H9 (cell line): ENCODE results near the gene ETV6. TPM values are rescaled to one million over a fixed set of nuclear protein-coding genes. Genes with fewer than 3 reads are reported as not detected.

Source experiments
- DNase-seq: peaks from one replicate; pipeline ENCODE4 v3.0.0-alpha.2; 2017
- H2AFZ ChIP-seq: one replicate; pipeline ENCODE4 v1.6.1; 2013; ENCODE audit warnings: mild to moderate bottlenecking, low read length, control low read depth, moderate library complexity
- H2AK5ac ChIP-seq: 2 replicates; pipeline ENCODE4 v1.6.1; 2013; ENCODE audit warnings: low read length, control low read depth, mixed read lengths; ENCODE audit not compliant: insufficient read length
- H2BK120ac ChIP-seq: one replicate; pipeline ENCODE4 v1.6.1; 2013; ENCODE audit warnings: low read depth, mild to moderate bottlenecking, low read length, control low read depth, inconsistent platforms; ENCODE audit not compliant: poor library complexity, severe bottlenecking
- H2BK12ac ChIP-seq: 2 replicates; pipeline ENCODE4 v1.6.1; 2013; ENCODE audit warnings: low read length, control low read depth, mixed read lengths, low read depth; ENCODE audit not compliant: insufficient read length
- H2BK15ac ChIP-seq: 2 replicates; pipeline ENCODE4 v1.6.1; 2013; ENCODE audit warnings: low read depth, low read length, control low read depth
- H2BK20ac ChIP-seq: one replicate; pipeline ENCODE4 v1.6.1; 2013; ENCODE audit warnings: low read depth, mild to moderate bottlenecking, low read length, control low read depth, inconsistent platforms; ENCODE audit not compliant: poor library complexity, severe bottlenecking
- H2BK5ac ChIP-seq: 2 replicates; pipeline ENCODE4 v1.6.1; 2013; ENCODE audit warnings: low read length, control low read depth, mixed read lengths; ENCODE audit not compliant: insufficient read length
- H3K14ac ChIP-seq: 2 replicates; pipeline ENCODE4 v1.6.1; 2013; ENCODE audit warnings: low read length, control low read depth; ENCODE audit not compliant: insufficient read depth
- H3K18ac ChIP-seq: 2 replicates; pipeline ENCODE4 v1.6.1; 2013; ENCODE audit warnings: low read depth, mild to moderate bottlenecking, mixed read lengths, low read length, control low read depth; ENCODE audit not compliant: insufficient read length
- H3K23ac ChIP-seq: 2 replicates; pipeline ENCODE4 v1.6.1; 2013; ENCODE audit warnings: low read length, control low read depth, mixed read lengths, low read depth; ENCODE audit not compliant: insufficient read length
- H3K23me2 ChIP-seq: 2 replicates; pipeline ENCODE4 v1.6.1; 2013; ENCODE audit warnings: low read depth, mild to moderate bottlenecking, mixed read lengths, low read length, control low read depth; ENCODE audit not compliant: insufficient read length, poor library complexity, severe bottlenecking
- H3K27ac ChIP-seq: 2 replicates; pipeline ENCODE4 v1.5.1; 2013; ENCODE audit warnings: low read length, control low read depth, mixed read lengths, low read depth; ENCODE audit not compliant: insufficient read length
- H3K27me3 ChIP-seq: 2 replicates; pipeline ENCODE4 v1.6.1; 2013; ENCODE audit warnings: low read length, control low read depth, inconsistent platforms; ENCODE audit not compliant: insufficient read depth
- H3K4ac ChIP-seq: 2 replicates; pipeline ENCODE4 v1.6.1; 2013; ENCODE audit warnings: low read depth, mild to moderate bottlenecking, control low read depth, inconsistent platforms, low read length, moderate library complexity
- H3K4me1 ChIP-seq: 2 replicates; pipeline ENCODE4 v1.6.1; 2013; ENCODE audit warnings: low read length, control low read depth, inconsistent platforms; ENCODE audit not compliant: insufficient read depth
- H3K4me2 ChIP-seq: 2 replicates; pipeline ENCODE4 v1.6.1; 2013; ENCODE audit warnings: low read length, control low read depth, mixed read lengths; ENCODE audit not compliant: insufficient read length, insufficient read depth
- H3K56ac ChIP-seq: 2 replicates; pipeline ENCODE4 v1.6.1; 2013; ENCODE audit warnings: low read depth, mild to moderate bottlenecking, mixed read lengths, low read length, control low read depth; ENCODE audit not compliant: insufficient read length
- H3K79me1 ChIP-seq: 2 replicates; pipeline ENCODE4 v1.6.1; 2013; ENCODE audit warnings: low read depth, mild to moderate bottlenecking, moderate library complexity, low read length, control low read depth, inconsistent platforms; ENCODE audit not compliant: insufficient read depth, poor library complexity, severe bottlenecking
- H3K79me2 ChIP-seq: 2 replicates; pipeline ENCODE4 v1.6.1; 2013; ENCODE audit warnings: low read length, control low read depth, inconsistent platforms; ENCODE audit not compliant: insufficient read depth
- H3K9ac ChIP-seq: 2 replicates; pipeline ENCODE4 v1.6.1; 2013; ENCODE audit warnings: low read length, control low read depth, mixed read lengths; ENCODE audit not compliant: insufficient read length; ENCODE audit errors: extremely low read depth
- H3K9me3 ChIP-seq: one replicate; pipeline ENCODE4 v1.6.1; 2013; ENCODE audit warnings: low read depth, low read length, inconsistent platforms; ENCODE audit not compliant: control insufficient read depth
- H3T11ph ChIP-seq: one replicate; pipeline ENCODE4 v1.6.1; 2013; ENCODE audit warnings: mild to moderate bottlenecking, low read length, control low read depth, inconsistent platforms
- H4K20me1 ChIP-seq: one replicate; pipeline ENCODE4 v1.6.1; 2013; ENCODE audit not compliant: control insufficient read depth, insufficient read length, insufficient read depth
- H4K5ac ChIP-seq: 2 replicates; pipeline ENCODE4 v1.6.1; 2013; ENCODE audit warnings: low read depth, mild to moderate bottlenecking, mixed read lengths, low read length, control low read depth; ENCODE audit not compliant: insufficient read length
- H4K8ac ChIP-seq: replicated peaks from 2 replicates; pipeline ENCODE4 v1.6.1; 2013; ENCODE audit warnings: low read length, control low read depth, mixed read lengths, low read depth; ENCODE audit not compliant: insufficient read length
- H4K91ac ChIP-seq: 2 replicates; pipeline ENCODE4 v1.6.1; 2013; ENCODE audit warnings: low read depth, mild to moderate bottlenecking, moderate library complexity, mixed read lengths, low read length, control low read depth; ENCODE audit not compliant: insufficient read length
- H3K27ac Mint-ChIP-seq, 3 experiments: 2 replicates in 2 of 3; 3 replicates in 1 of 3; pipeline ENCODE4 v1.8.0; 2020 to 2021; ENCODE audit warnings: mixed read lengths in 3 of 3, mild to moderate bottlenecking in 1 of 3, moderate library complexity in 1 of 3
- H3K27me3 Mint-ChIP-seq: 2 replicates; pipeline ENCODE4 v1.8.0; 2021; ENCODE audit warnings: low read depth, mild to moderate bottlenecking, moderate library complexity, mixed read lengths
- H3K36me3 Mint-ChIP-seq, 3 experiments: 2 replicates in 2 of 3; 3 replicates in 1 of 3; pipeline ENCODE4 v1.8.0; 2020 to 2021; ENCODE audit warnings: low read depth in 3 of 3, mixed read lengths in 3 of 3; ENCODE audit not compliant: insufficient read depth in 1 of 3
- H3K4me1 Mint-ChIP-seq, 2 experiments: 2 replicates each; pipeline ENCODE4 v1.8.0; 2020; ENCODE audit warnings: mixed read lengths in 2 of 2
- H3K4me3 Mint-ChIP-seq, 2 experiments: 2 replicates in 1 of 2; 3 replicates in 1 of 2; pipeline ENCODE4 v1.8.0; 2020 to 2021; ENCODE audit warnings: mild to moderate bottlenecking in 2 of 2, mixed read lengths in 2 of 2, moderate library complexity in 1 of 2
- H3K9me3 Mint-ChIP-seq, 2 experiments: 2 replicates in 1 of 2; 3 replicates in 1 of 2; pipeline ENCODE4 v1.8.0; 2020; ENCODE audit warnings: mild to moderate bottlenecking in 2 of 2, mixed read lengths in 2 of 2, moderate library complexity in 1 of 2
- WGBS: extraction: QIAGEN DNeasy Blood & Tissue Kit; methylation state at CpG from one replicate; pipeline ENCODE4 v1.1.7; 2013; ENCODE audit warnings: missing lambda C conversion rate, low lambda C conversion rate, mixed read lengths; ENCODE audit not compliant: insufficient read length; ENCODE audit errors: extremely low coverage; 5-methylcytosine and 5-hydroxymethylcytosine counted together
- total RNA-seq: library from RNA; stranded (reverse); gene quantifications from 2 replicates; pipeline ENCODE4 v1.2.1, GENCODE V29; 2021
- TF ChIP-seq, protein P1 (sequence below): fragments of 200-600 bp; sonication (generic); conservative IDR thresholded peaks from 3 replicates; pipeline ENCODE4 v1.8.0; 2021; ENCODE audit warnings: antibody characterized with exemption, mild to moderate bottlenecking

Gene ETV6
- total RNA-seq, 1 experiment from 2014 or later, result 28.7 TPM

DNA sequence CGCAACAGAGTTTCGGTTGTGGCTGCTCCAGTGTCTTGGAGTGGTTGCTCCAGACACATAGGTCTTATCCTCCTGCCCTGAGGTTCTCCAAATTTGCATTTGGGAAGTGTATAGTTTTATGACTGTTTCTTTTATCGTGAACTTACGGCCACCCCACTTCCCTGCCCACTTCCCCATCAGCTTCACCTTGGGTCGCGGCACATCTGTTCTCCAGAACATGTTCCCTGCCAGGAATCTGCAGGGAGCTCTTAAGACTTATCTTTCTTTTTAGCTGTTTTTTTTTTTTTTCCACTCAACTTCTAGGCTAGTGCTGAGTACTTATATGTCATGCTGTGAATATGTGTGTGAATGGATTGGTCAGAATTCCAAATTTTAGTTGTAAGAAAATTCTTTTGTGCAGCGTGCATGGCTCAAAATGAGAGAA, 75.4 kb downstream of the ETV6 start:
- H2BK20ac ChIP-seq, result no peak overlapping the region
- H3K4me1 Mint-ChIP-seq, result peaks cover 26 to 35% of the 10 kb centered on the region in 2 experiments
- no peak overlapping the region for H3K27ac ChIP-seq
- no peak overlapping the region for H3K23ac ChIP-seq
- no peaks in the 10 kb centered on the region; a peak in 1 of 7 replicates for H3K36me3 Mint-ChIP-seq
- H3K27ac Mint-ChIP-seq, result 0 out of 7 replicates have a peak overlapping the region, but pooled peaks of 1 of the 3 experiments have one; percentile 40
- no peak for DNase-seq
- H2BK12ac ChIP-seq, result no peak overlapping the region
- no peak overlapping the region for H2AK5ac ChIP-seq
- no peak overlapping the region for H3K4me2 ChIP-seq
- no peak overlapping the region for H3K56ac ChIP-seq
- H3K4me3 Mint-ChIP-seq, result no peak overlapping the region
- no peak overlapping the region for H3K18ac ChIP-seq
- no peaks in the 10 kb centered on the region for H3K23me2 ChIP-seq
- H2BK15ac ChIP-seq, result no peak overlapping the region
- no peaks in the 10 kb centered on the region for H3K9me3 ChIP-seq
- H4K91ac ChIP-seq, result no peak overlapping the region
- peaks cover under 1% of the 10 kb centered on the region; the same call in 1 of the 2 replicates for H3K4me1 ChIP-seq
- no peaks in the 10 kb centered on the region for H3K79me1 ChIP-seq
- no peaks in the 10 kb centered on the region for H3K9me3 Mint-ChIP-seq
- H2AFZ ChIP-seq, result no peak overlapping the region
- H3K27me3 Mint-ChIP-seq, result no peaks in the 10 kb centered on the region
- H3K9ac ChIP-seq, result no peak overlapping the region
- H3K27me3 ChIP-seq, result no peaks in the 10 kb centered on the region
- H4K8ac ChIP-seq, result no peak overlapping the region
- TF ChIP-seq, protein P1, sequence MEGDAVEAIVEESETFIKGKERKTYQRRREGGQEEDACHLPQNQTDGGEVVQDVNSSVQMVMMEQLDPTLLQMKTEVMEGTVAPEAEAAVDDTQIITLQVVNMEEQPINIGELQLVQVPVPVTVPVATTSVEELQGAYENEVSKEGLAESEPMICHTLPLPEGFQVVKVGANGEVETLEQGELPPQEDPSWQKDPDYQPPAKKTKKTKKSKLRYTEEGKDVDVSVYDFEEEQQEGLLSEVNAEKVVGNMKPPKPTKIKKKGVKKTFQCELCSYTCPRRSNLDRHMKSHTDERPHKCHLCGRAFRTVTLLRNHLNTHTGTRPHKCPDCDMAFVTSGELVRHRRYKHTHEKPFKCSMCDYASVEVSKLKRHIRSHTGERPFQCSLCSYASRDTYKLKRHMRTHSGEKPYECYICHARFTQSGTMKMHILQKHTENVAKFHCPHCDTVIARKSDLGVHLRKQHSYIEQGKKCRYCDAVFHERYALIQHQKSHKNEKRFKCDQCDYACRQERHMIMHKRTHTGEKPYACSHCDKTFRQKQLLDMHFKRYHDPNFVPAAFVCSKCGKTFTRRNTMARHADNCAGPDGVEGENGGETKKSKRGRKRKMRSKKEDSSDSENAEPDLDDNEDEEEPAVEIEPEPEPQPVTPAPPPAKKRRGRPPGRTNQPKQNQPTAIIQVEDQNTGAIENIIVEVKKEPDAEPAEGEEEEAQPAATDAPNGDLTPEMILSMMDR, result no peak
- no peak overlapping the region for H2BK120ac ChIP-seq
- H3K79me2 ChIP-seq, result no peaks in the 10 kb centered on the region
- no peak overlapping the region for H3K14ac ChIP-seq
- no peak overlapping the region for H3T11ph ChIP-seq
- H2BK5ac ChIP-seq, result no peak overlapping the region
- WGBS, result no CpG with 5 or more reads among the region's 7 CpGs
- no peak overlapping the region for H4K5ac ChIP-seq
- no peaks in the 10 kb centered on the region for H4K20me1 ChIP-seq
- H3K4ac ChIP-seq, result no peak overlapping the region
